Stimulated activated CD8-positive, alpha-beta memory T cell treated with anti-CD3 and anti-CD28 coated beads, Interleukin-7, amount 100 ng/mL, for 48 hours (primary cell): ENCODE results near the gene GAB2.
A peak's percentile ranks its signal among the peaks of the same experiment; 100 is the strongest.
"Not testable (repeated sequence)": the region's sequence is repeated elsewhere in the genome, so short reads cannot be mapped to it uniquely, and the experiment has no call there.

ENCODE experiments used
- DNase-seq, 2 donors: peaks; one replicate each; pipeline ENCODE4 v3.0.0-alpha.2; 2020; ENCODE audit warnings: low read depth in 1 of 2; ENCODE audit errors: extremely low read depth in 1 of 2

The GAB2 gene

DNA sequence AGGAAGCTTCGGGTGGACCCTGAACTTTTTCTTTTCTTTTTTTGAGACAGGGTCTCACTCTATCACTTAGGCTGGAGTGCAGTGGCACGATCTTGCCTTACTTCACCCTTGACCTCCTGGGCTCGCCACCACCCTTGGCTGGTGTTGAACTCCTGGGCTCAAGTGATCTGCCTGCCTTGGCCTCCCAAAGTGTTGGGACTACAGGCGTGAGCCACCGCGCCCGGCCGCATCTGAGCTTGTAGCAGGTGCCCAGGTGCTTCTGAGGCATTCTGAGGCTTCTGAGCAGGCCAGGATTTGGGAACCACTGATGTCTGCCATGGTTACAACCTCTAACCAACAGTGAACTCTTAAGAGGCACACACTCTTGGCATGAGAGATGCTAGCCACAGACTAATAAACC, 223.8 kb downstream of the GAB2 start:
- no peak for DNase-seq

GRCh38 chr11:78192911-78193351, 224.7 kb downstream of the GAB2 start:
- no peak for DNase-seq

- DNase-seq: no peak
Observed at GRCh38 chr11:78192223-78192719, 225.3 kb downstream of the GAB2 start.

DNA sequence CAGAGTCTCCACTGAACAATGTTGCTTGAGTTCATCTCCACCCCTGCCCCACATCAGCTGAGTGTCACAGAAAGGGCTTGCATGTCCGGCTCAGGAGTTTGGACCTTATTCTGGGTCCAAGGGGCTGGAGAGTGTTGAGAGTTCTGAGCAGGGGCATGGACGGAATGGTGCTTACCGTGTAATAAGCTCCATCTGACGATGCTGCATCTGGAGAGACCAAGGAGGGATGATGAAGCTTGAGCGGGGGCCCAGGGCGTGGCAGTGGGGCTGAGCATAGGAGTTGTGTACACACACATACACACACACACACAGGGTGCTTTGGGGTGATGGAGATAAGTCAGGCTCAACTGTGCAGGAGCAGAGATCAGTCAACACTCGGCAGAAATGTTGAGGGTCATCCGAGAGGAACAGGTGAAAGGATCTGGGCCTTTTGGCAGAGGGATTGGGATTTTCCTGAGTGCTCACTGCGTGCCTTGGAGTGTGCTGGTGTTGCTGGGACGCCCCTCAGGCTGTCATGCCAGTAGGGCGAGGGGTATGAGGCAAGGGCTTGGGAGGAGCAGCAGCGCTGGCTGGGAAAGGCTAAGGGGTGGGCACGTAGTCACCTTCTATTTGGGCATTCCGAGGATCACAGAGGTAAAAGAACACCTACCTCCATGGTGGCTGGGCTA, 226.6 kb downstream of the GAB2 start:
- no peak for DNase-seq

GRCh38 chr11:78190374-78190773, 227.2 kb downstream of the GAB2 start:
- DNase-seq: no peak

DNA sequence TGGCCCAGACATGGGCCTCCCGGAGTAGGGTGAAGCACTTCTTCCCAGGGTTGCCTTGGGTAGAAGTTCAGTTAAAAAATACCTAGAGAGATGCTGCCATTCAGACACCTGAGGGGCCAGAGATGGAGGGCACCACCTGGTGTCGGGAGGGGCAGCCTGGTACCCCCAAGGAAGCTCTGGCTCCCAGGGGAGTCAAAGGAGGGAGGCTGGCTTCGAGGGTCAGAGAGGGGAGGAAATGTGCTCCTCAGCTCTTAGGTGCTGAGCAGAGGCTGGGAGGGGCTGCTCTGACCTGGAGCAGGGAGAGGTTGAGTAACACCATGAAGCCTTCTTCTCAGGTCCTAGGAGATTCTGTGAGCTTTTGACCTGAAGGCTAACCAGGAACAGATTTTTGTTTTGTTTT, 227.8 kb downstream of the GAB2 start:
- no peak for DNase-seq

GRCh38 chr11:78189174-78189724, 228.4 kb downstream of the GAB2 start:
- no peak for DNase-seq

DNA sequence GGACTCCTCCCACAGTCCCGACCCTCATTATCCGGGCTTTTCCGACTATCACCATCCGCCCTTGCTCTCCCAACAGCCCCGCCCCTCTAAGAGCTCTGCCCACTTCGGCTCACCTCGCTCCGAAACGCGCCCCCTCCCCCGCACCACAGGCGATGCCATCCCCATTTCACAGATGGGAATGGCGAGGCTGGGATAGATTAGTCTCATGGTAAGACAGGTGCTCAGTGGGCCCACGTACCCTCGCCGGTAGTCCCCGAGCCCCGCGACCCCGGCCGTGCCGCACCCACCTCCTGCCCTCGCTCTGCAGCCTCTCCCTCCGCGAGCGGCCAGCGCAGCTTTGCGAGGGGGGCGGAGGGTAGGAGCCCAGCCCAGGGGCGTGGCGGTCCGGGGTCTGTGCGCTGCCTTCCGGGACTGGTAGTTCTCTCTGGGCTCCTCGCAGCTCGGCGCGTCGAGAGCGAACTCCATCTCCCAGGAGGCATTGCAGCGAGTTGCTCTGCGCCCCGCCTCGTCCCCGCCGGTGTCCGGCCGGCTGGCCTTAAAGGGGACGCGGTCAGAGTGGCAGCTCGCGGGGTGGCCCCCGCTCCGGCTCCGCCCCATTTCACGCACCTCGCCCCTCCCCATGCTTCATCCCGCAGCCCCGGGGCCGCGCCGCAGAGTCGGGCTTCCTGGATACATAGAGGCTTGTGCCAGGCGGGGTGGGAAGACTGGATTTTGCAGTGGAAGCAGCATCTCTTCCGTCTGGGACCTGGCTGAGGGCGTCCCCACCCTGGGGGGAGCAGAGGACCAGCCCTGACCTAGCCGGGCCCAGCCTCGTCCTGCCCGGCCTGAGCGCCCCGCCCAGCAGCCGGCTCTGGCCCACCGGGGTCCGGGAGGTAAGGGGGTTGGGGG, 229.1 kb downstream of the GAB2 start, which contains the start of the genes KCTD21 and USP35:
KCTD21 (minus strand) TSS at position 341 of the 888 bp plus-strand sequence. CDS start 14,072 bp downstream, outside the sequence.
USP35 (plus strand) TSS at position 634 of the 888 bp plus-strand sequence. CDS start 7,327 bp downstream, outside the sequence.
- peak; percentile 85 to 91 for DNase-seq

GRCh38 chr11:78187366-78188285, 230.0 kb downstream of the GAB2 start:
- peak; percentile 59 to 82 for DNase-seq

- no peak for DNase-seq
Observed at GRCh38 chr11:78181185-78181584, 236.4 kb downstream of the GAB2 start.

DNA sequence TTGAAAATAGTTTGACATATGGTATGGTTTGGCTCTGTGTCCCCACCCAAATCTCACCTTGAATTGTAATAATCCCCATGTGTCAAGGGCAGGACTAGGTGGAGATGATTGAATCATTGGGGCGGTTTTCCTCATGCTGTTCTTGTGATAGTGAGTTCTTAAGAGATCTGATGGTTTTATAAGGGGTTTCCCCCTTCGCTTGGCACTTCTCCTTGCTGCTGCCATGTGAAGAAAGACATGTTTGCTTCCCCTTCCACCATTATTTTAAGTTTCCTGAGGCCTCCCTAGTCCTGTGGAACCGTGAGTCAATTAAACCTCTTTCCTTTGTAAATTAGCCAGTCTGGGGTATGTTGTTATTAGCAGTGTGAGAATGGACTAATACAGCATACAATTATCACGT, 236.9 kb downstream of the GAB2 start:
- no peak for DNase-seq

- DNase-seq: no peak
Observed at GRCh38 chr11:78179459-78180071, 238.1 kb downstream of the GAB2 start.

- no peak for DNase-seq
Observed at GRCh38 chr11:78177216-78177615, 240.4 kb downstream of the GAB2 start.

DNA sequence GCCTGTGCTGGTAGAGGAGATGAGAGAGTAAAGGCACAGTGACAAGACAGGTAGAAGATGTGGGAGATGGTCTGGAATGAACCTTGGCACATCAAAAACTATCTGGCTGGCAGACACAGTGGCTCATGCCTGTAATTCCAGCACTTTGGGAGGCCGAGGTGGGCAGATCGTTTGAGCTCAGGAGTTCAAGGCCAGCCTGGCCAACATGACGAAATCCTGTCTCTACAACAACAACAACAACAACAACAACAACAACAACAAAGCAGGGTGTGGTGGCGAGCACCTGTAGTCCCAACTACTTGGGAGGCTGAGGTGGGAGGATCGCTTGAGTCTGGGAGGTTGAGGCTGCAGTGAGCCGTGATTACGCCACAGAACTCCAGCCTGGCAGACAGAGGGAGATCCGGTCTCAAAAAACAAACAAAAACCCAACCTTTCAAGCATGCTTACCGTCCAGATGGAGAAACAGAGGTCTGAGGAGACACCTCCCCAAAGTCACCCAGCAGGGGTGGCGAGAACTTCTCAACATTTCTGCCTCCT, 240.9 kb downstream of the GAB2 start:
- DNase-seq: no peak

- DNase-seq: not testable (repeated sequence)
Observed at GRCh38 chr11:78175862-78176261, 241.8 kb downstream of the GAB2 start.

- no peak for DNase-seq
Observed at GRCh38 chr11:78171951-78172350, 245.7 kb downstream of the GAB2 start.

- no peak for DNase-seq
Observed at GRCh38 chr11:78170874-78171549, 246.6 kb downstream of the GAB2 start.

- no peak for DNase-seq
Observed at GRCh38 chr11:78170413-78170812, 247.2 kb downstream of the GAB2 start.
